NCI-H82 (cell line): ENCODE data around the gene ASB15.
"Not testable (repeated sequence)": the region's sequence is repeated elsewhere in the genome, so short reads cannot be mapped to it uniquely, and the experiment has no call there.

Experiments
- DNase-seq: peaks from one replicate; lab custom pipeline; 2025; lab: John Stamatoyannopoulos, UW

ASB15 gene

DNA sequence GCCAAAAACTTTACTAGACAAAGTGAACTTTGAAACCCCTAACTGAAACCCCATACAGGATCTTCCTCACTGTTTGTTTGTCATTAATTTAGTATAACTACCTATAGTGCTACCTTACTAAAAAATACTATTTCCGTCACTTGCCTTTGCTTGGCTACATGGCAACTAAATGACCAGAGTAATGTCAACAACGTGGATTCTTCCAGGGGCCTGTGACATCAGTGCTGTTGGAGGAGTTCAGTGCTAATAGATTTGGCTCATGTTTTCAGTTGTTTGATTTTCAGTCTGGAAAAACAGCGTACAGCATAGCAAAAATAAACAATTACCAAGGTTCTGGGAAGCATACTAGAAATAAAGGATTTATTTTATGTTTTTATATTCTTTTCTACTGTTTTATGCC is 3.0 kb upstream of the ASB15 start:
- DNase-seq = no peak

DNA sequence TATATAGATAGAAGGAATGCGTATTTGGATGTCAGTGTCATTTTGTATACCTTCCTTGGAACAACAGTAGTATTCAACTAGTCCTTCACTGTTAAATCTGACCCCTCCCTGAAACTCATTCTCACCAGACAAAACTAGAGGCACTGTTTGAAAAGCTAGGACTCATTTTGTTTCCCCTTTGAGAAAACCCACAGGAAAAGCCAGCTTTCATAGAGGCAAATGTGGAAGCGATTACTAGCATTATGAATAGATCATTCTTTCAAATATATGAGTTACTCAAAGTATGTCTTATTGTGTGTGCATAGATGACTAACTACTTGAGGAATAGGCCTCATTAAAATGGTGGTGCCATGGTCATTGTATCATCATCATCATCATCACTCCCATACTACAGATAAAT is 1.9 kb upstream of the ASB15 start:
- no peak for DNase-seq

DNA sequence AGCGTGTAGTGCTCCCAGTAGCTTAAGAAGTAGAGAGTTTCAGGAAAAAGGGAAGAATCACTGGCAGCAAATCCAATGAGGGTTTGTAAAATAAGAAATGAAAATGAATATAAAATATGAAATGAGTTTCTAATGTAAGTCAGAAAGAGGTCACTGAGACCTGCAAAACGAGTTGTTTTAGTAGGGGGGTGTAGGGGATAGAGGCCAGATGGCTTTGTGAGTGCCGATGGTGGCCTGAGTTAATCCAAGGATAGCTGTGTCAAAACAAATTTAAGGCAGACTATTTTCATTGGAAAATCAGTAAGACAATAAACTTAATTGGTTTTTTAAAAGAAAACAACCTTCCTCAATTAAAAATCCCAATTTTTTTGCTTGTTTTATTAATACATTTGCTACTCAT is 745 bp upstream of the ASB15 start:
- peak; percentile 80 for DNase-seq

DNA sequence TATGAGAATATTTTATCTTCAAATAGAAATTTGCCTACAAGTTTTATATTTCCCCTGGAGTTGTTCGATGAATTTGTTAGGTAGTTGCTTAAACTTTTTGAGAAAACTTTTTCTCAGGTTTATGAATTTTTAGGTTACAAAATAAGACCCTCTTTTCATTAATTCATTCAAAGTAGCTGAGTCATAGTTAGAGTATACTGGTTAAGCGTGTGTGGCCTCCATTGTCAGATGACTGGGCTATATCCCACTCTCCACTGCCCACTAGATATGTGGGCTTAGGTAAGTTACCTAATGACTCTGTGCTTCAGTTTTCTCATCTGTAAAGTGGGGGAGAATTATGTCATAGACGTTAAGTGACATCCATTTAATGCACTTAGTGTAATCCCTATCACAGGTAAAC is 1.0 kb downstream of the ASB15 start:
- DNase-seq = peak; percentile 35

DNA sequence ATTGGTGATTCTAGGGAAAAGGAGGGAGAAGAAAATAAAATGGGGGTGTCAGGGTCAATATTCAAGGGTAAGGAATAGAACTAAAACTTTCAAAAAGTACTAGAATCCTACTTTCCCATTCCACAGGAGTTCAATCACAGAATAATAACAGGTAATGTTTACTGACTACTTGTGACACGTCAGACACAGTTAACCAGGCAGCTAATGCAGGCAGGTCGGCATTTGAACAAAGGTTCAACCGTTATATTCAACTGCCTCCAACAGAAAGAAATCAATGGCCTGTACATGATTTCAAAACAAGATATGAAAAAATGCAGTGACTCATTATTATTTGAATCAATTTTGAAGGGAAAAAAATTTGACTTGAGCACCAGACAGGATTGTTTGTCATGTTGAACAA is 3.1 kb downstream of the ASB15 start:
- DNase-seq = no peak

DNA sequence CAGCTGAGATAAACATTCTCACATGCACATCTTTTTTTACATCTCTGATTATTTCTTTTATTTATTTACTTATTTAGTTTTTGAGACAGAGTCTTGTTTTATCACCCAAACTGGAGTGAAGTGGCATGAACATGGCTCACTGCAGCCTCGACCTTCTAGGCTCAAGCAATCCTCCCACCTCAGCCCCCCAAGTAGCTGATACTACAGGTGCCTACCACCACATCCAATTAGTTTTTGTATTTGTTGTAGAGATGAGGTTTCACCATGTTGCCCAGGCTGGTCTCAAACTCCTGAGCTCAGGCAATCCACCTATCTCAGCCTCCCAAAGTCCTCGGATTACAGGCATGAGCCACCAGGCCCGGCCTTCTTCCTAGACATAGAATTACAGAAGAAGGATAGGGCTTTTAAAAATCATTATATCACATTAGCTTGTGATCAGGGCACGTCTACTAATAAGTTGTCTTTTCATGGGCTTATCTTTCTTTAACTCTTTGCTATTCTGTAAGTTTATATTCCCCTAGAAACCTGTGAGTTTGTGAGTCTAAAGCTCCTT is 5.9 kb downstream of the ASB15 start:
- no peak for DNase-seq

DNA sequence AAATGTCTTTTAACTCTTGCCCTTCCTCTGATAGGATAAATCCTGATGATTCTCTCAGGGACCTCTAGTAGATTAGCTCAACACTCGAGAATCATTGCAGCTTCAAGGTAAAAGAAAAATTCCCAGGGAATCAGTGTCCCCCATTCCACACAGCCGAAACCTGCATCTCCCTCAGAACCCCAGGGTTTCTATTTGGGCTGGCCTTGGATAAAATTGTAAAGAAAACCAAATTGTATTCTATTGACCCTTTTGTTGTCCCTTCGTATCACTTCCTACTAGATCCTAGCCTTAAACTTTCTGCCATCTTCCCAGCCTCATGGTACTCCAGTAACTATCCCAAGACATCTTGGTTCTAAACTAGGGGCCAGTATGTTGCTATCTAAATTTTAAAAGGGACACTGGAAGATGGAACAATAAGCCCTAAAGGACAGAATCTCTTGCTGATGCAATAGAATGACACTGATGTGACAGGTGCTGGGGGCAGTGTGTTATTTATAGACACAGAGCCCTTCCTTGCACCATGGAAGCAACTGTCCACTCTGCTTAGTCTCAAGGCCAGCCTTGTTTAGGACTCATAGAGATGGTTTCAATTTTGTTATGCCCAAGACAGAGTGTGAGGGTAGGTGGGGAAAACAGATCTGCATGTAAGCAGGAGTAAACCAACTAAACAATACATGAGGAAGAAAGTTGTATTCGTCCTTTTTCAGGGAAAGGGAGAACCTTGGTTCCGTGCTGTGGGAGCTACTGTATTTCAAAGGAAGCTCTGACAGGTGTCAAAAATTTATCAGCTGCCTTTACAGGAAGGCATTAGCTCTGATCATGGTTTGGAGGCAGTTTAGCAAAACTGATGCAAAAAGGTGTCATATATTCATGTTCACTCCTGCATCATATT is 7.6 kb downstream of the ASB15 start:
- peak; percentile 11 for DNase-seq

DNA sequence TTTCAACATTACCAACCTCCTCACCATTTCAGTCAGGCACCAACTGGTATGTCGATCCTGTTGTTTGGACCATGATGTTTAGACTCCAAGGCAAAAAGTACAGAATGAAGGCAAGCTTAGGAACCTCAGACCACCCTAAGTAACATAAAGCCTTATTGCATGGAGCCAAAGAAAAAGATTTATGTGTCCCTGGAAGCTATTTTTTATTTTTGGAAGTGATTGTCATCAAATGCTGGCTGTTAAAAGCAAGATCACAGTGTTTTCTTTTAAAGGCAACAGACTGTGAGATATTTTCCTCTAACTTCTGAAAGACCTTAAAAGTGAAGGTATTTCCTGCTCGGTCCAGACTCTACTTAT is 8.2 kb downstream of the ASB15 start:
- DNase-seq = no peak

DNA sequence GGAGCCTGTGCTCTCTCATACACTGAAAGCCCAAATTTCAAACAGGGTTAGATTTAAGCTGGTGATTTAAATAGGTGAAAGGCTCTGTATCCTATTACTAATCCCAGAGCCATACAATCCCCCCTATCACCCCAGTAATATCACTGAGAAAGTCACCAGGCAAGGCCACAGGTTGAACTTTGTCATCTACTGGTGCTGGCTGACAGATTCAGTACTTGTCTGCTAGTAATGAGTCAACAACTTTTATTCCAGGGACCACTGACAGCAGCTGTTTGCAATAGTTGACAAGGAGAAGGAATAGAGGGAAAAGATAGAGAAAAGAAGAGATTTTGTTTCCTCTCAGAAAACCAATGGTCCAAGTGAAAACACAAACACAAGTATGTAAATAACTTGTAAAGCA is 10.4 kb downstream of the ASB15 start:
- peak; percentile 39 for DNase-seq

DNA sequence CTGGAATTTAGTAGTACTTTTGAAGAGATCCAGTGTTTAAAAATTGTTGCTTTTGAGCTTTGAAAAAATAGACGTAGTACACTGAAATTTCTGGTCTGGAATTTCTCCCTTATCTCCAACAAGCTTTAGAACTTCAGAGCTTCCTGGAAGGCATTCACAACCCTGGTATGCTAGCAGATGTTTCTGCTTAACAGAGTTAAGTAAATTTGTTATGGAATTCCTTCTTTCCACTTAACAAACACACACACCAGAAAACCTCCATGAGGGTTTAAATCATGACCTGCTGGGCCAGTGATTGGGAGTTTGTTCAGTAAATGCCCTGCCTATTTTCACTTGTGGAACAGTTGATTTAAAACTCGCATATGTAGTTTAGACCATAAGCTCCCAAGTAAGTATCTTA is 13.7 kb downstream of the ASB15 start:
- no peak for DNase-seq

DNA sequence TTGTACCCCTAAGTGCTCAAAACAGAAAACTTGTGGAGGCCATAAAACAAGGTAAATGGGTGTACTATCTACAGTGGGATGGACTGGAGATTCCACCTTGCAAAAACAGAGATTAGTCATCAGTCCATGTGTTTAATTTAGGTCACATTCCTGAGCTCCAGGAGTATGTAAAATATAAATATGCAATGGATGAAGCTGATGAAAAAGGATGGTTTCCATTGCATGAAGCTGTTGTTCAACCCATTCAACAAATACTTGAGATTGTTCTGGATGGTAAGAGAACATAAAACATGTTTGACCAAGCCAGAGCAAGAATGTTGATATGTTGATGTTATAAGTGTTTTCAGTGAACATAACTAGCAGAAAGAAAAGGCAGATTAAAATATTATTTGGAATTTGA is 14.6 kb downstream of the ASB15 start:
- DNase-seq = no peak

DNA sequence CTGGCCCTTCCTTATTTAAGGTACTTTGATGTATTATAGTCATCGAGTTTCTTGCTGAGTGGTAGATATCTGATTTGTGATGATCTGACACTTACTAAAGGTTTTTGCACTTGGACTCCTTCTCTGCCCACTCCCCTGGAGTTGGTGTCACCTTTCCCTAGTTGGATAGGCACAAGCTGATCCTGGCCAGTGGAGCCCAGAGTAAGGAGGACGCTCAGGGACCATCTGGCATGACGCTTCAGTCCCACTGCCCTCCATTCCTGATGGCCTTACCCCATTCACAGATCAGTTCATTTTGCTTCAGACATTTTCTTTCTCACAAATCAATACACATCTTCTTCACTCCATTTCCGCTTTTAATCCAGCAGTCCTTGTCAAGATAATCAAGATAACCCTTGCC is 20.1 kb downstream of the ASB15 start:
- DNase-seq = peak; percentile 67

DNA sequence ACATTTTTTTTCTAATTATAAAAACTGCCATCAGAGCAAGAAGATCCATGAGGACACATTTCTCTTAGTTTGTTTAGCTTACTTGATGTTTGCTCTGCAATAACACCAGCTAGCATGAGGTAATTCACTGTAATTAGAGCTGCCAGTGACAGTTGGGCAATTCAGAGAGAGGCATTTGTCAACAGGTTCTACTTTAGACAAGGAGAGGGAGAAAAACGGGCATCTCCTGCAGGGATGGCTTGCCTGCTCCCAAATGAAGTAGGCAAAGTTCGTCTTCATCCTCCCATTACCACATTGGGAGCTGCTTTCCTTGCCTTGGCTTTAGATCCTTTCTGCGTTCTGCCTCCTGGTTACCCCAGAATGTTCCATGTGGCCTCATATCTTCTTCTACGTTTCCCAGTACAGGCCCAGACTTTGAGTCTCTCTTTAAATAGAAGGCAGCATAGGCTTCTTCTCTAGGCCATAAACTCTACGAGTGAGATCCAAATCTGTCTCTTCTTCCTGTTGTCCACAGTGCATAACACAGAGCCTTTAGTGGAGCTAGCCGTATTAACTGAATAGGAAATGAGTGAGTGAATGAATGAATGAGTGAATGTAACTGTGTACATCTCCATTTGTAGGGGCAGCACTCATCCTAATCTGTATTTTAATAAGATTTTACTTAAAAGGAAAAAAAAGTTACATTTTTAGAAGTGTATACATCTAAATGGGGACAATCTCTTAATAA is 21.2 kb downstream of the ASB15 start:
- DNase-seq = peak; percentile 48

DNA sequence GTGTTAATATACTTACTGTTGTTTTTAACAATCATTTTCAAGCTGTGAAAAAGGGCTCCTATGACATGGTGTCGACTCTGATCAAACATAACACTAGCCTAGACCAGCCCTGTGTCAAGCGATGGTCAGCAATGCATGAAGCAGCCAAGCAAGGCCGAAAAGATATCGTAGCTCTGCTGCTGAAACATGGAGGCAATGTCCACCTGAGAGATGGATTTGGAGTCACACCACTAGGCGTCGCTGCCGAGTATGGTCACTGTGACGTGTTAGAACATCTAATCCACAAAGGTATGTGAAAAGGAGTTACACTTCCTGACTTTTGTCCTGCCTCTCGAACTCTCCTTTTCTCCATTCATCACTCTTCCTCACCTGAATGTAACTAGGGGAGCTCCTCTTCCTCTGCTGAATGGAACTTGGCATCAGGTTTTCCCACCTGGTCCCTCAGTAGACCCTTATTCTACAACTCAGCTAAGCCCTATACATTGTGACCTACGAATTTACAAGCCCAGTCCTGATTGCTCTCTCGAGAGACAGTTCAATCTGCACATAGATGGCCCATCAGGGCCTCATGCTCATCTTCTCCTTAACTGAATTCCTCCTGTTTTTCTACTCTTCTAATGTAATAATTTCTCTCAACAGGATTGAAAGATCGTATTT is 23.0 kb downstream of the ASB15 start:
- DNase-seq = peak; percentile 79

DNA sequence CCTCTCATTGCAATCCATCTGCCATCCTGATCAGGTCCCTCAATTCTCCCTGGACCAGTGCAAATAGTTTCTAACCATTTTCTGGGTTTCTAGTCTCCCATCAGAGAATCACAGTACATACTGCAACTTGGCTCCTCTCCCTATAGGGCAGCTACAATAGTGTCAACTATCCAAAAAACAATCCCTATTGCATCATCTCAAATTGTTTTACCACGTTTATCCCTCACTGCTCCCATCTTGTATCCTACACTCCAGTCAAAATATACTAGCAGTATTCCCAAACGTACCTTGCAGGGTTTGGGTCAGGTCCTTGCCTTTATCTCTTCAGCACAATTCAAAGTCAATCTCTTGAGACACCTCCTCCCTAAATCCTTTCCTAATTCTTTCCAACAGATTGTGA is 23.6 kb downstream of the ASB15 start:
- peak; percentile 69 for DNase-seq

DNA sequence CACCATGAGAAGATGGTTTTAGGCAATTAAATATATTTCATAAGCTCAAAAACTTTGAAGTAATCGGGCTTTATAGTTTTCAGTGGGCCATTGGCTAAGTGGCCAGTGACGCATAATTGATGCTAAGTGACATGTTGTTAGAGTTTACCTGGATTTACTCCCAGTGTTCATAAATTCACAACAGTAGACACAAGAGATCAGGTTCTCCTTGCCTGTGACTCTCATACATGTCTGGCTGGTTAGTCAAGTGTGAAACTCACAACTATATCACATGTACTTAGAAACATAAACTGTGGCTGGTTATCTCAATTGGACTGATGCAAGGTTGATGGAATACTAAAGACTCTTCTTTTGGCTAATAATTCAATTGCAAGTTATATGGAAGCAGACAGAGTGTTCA is 26.2 kb downstream of the ASB15 start:
- no peak for DNase-seq

DNA sequence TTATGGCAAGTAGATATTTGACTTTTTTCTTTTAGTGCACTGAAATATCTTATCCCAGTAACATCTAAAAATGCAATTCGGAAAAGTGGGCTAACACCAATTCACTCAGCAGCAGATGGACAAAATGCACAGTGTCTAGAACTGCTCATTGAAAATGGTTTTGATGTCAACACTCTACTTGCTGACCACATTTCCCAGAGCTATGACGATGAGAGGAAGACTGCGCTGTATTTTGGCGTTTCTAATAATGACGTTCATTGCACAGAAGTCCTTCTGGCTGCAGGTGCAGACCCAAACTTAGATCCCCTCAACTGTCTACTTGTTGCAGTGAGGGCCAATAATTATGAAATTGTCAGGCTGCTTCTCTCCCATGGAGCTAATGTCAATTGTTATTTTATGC is 27.2 kb downstream of the ASB15 start:
- DNase-seq = no peak

DNA sequence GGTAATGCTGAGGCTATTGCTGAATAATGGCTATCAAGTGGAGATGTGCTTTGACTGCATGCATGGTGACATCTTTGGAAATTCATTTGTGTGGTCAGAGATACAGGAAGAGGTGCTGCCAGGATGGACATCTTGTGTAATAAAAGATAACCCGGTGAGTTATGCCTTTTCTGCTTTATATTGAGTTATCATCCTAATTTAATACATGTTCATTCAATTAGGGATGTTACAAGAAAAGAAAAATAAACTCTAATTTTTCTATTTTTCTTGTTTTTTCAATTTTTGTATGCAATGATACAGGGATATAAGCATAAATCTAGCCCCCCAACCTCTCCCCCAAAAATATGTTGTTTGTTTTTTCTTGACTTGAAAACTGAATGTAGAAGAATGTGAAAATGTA is 27.7 kb downstream of the ASB15 start:
- DNase-seq = no peak

DNA sequence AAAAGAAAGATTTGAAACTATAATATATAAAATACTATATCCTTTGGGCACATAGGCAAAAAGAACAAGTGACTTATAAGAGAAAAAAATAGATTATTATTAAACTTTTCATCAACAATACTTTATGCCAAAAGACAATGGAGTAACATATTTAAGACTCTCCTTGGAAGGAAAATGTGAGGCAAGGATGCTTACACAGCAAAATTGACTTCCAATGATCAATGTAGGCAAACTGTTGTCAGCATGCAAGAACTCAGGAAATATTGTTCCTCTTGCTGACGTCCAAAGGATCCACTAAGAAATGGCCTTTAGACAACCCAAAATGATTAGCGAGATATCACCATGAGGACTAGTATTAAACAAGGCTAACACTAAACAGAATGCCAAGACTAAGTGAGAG is 31.2 kb downstream of the ASB15 start:
- no peak for DNase-seq

DNA sequence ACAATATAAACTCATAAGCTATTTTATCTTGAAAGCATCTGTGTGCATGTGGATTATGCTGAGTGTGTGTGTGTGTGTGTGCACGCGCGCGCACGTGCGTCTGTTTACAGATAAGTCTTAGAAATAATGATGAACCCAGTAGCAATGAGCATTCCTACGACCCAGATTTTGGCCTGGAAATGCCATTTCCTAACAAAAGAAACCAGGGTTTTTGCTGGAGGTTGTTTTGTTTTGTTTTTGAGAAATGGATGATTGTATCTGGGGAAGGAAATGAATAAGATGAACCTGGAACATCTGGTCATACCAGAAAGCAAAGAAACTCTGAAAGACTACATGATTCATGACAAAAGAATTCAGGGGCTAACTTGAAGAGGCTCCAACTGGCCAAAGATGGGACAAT is 31.9 kb downstream of the ASB15 start:
- DNase-seq = no peak

DNA sequence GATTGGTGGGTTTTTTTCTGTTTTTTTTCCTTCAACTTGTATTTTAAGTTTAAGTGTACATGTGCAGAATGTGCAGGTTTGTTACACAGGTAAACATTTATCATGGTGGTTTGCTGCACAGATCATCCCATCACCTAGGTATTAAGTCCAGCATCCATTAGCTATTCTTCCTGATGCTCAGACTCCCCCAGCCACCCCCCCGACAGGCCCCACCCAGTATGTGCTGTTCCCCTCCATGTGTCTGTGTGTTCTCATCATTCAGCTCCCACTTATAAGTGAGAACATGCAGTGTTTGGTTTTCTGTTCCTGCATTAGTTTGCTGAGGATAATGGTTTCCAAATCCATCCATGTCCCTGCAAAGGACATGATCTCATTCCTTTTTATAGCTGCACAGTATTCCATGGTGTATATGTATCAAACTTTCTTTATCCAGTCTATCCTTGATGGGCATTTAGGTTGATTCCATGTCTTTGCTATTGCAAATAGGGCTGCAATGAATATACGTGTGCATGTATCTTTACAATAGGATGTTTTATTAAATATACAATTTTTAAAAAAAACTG is 32.5 kb downstream of the ASB15 start:
- DNase-seq = not testable (repeated sequence)

DNA sequence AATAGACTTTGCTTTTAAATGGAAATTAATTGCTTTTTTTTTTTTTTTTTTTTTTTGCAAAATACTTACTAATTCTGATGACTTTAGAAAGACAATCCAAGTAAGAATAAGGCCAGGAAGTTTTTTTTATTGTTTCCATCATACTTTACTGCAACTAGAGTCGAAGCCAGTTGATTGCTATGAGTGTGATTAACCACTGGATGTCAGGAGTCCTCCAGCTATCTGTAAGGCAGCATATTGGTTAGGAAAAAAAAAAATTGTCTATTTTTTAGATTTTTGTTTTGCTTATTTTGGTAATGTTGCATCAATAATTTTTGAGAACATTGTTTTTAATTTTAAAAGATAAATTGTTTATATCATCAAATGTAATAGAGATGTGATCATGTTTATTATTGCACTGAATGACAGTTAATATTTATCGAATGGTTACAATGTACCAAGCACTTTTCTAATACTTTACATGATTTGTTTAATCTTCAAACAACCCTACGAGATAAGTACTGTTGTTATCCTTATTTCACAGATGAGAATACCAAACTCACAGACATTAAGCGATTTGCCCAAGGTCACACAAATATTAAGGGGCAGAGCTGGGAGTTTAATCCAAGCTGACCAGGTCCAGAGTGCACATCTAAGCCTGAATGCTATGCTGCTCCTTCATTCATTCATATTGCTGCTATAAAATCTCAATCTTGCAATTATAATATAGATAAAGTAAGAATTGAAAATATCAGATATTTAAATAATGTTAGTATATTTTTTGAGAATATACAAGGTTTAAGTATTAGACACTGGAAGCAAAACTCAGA is 34.1 kb downstream of the ASB15 start:
- DNase-seq = peak; percentile 55
